ENCODE measurements around the gene TUBA3D. TPM values are rescaled to one million over a fixed set of nuclear protein-coding genes. Genes with fewer than 3 reads are reported as not detected.
A peak's percentile ranks its signal among the peaks of the same experiment; 100 is the strongest.
"Not testable (repeated sequence)": the region's sequence is repeated elsewhere in the genome, so short reads cannot be mapped to it uniquely, and the experiment has no call there.

Gene TUBA3D
- total and polyA plus RNA-seq, 5 donors: 2.3 to 28.0 (median 10.9) TPM

DNA sequence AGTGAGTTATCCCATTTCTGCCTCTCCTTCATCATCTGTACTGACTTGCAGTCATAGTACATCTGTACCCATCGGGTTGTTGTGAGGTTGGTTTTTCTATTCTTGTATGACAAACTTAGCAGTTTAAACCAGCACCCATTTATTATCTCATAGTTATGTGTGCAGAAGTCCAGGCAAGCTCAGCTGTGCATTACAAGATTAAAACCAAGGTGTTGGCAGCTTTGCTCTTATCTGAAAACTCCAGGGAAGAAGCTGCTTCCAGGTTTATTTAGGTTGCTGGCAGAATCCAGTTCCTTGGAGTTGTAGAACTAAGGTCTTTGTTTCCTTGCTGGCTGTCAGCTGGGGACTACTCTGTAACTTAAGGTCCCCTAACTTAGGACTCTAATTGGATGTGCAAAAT, 19.6 kb downstream of the TUBA3D start:
- H3K4me1 ChIP-seq (ENCODE audit: control insufficient read depth, insufficient read depth, low read length); intact Hi-C loops (cut with DNase I); H3K9me3 ChIP-seq (ENCODE audit: control insufficient read depth, low read length); ATAC-seq; H3K27ac ChIP-seq (ENCODE audit: low read length); H3K27me3 ChIP-seq (ENCODE audit: control insufficient read depth, insufficient read depth); DNase-seq; H3K4me3 ChIP-seq (ENCODE audit: low read length): not testable (repeated sequence)
- WGBS: 83% methylated on average over 1 of the region's 1 CpG

DNA sequence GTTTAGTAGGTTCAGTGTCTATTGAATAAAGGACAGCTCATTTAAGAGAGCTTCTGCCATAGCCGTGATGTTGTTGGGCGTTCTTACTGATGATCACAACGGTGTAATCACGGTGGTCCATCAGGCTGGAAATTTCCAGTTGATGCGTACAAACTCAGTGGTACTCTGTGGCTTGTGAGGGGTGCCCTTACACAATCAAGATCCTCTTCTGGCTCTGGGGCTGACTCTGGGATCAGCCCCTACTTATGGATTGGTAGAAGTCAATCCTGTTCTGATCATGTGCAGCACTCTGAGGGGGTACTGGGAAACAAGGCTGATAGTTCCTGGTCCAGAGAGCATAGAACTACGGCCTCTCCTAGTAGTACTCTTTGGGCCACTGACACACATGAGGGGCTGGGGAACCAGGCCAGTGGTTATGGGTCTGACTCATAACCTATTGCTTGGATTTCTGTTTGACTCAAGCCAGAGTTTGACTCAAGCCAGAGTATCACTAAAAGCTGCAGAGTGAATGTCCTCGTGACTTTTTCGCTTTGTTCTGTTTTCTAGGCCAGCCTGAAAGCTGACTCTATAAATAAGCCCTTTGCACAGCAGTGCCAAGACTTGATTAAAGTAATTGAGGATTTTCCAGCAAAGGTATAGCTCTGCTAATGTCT, 22.5 kb downstream of the TUBA3D start:
- WGBS: 64% methylated on average over 8 of the region's 8 CpGs
- H3K9me3 ChIP-seq (ENCODE audit: control insufficient read depth, low read length); DNase-seq; H3K4me1 ChIP-seq (ENCODE audit: control insufficient read depth, insufficient read depth, low read length); intact Hi-C loops (cut with DNase I); H3K4me3 ChIP-seq (ENCODE audit: low read length); H3K27me3 ChIP-seq (ENCODE audit: control insufficient read depth, insufficient read depth): not testable (repeated sequence)
- peak; percentile 52 to 79 for ATAC-seq
- peak overlapping the region; percentile 37 for H3K27ac ChIP-seq (ENCODE audit: low read length)

GRCh38 chr2:131503587-131503986, 27.7 kb downstream of the TUBA3D start:
- H3K9me3 ChIP-seq (ENCODE audit: control insufficient read depth, low read length); H3K4me3 ChIP-seq (ENCODE audit: low read length); H3K27ac ChIP-seq (ENCODE audit: low read length); intact Hi-C loops (cut with DNase I); ATAC-seq; H3K27me3 ChIP-seq (ENCODE audit: control insufficient read depth, insufficient read depth); DNase-seq; H3K4me1 ChIP-seq (ENCODE audit: control insufficient read depth, insufficient read depth, low read length): not testable (repeated sequence)
- whole genome bisulfite sequencing: 97% methylated on average over 4 of the region's 4 CpGs

- DNase-seq; ATAC-seq; H3K27me3 ChIP-seq (ENCODE audit: control insufficient read depth, insufficient read depth); H3K27ac ChIP-seq (ENCODE audit: low read length); H3K4me1 ChIP-seq (ENCODE audit: control insufficient read depth, insufficient read depth, low read length); H3K9me3 ChIP-seq (ENCODE audit: control insufficient read depth, low read length); H3K4me3 ChIP-seq (ENCODE audit: low read length); intact Hi-C loops (cut with DNase I): not testable (repeated sequence)
- WGBS: 87% methylated on average over 7 of the region's 7 CpGs
These were observed 28.3 kb downstream of the TUBA3D start for GRCh38 chr2:131504082-131504750.

GRCh38 chr2:131509615-131510014, 33.7 kb downstream of the TUBA3D start:
- 86% methylated on average over 9 of the region's 9 CpGs for WGBS
- intact Hi-C loops (cut with DNase I): no loop called here

DNA sequence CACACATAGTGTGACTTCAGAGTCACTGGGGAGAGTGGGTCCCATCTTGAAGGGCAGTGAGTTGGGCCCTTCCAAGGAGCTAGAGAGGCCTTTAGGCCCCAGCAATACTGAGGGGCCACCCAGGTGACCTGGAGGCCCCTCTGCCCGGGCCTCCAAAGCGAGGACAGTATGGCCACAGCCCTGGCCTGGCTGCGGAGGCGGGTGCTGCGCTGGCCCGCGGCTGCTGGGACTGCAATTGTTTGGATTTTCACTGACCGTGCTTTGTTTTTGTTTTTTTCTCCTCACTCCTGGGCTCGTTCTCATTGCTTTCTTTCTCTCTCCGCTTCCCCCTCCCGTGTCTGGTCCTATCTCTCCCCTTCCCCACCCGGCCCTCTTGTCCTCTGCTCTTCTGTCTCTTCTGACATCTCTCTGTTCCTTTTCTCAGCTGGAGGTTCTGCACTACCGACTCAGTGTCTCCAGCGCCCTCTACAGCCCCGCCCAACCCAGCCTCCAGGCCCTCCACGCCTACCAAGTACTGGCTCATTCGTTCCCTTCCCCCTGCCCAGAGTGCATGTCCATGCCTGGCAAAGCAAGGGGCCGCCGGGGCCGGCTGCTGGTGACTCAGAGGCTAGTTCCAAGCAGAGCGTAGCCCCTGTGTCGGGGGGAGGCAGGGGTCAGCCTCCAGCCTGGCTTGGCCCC, 35.5 kb downstream of the TUBA3D start:
- H3K4me1 ChIP-seq (ENCODE audit: control insufficient read depth, insufficient read depth, low read length); intact Hi-C loops (cut with DNase I); H3K27ac ChIP-seq (ENCODE audit: low read length); H3K4me3 ChIP-seq (ENCODE audit: low read length); H3K27me3 ChIP-seq (ENCODE audit: control insufficient read depth, insufficient read depth); H3K9me3 ChIP-seq (ENCODE audit: control insufficient read depth, low read length): not testable (repeated sequence)
- WGBS: 75% methylated on average over 22 of the region's 22 CpGs
- DNase-seq (peak in 1 of 3 donors; percentile 49), ATAC-seq (peak; percentile 5 to 34)

More at GRCh38 chr2:131509615-131510014, 33.7 kb downstream of the TUBA3D start:
- Histone ChIP-seq H3K9me3 (ENCODE audit: control insufficient read depth, low read length) (no peaks in the 10 kb centered on the region), H3K27me3 (ENCODE audit: control insufficient read depth, insufficient read depth) (no peaks in the 10 kb centered on the region), H3K27ac (ENCODE audit: low read length) (no peak overlapping the region), H3K4me3 (ENCODE audit: low read length) (no peak overlapping the region), H3K4me1 (ENCODE audit: control insufficient read depth, insufficient read depth, low read length) (no peaks in the 10 kb centered on the region)
- ATAC-seq: no peak
- DNase-seq: peak in 1 of 3 donors; percentile 16

DNA sequence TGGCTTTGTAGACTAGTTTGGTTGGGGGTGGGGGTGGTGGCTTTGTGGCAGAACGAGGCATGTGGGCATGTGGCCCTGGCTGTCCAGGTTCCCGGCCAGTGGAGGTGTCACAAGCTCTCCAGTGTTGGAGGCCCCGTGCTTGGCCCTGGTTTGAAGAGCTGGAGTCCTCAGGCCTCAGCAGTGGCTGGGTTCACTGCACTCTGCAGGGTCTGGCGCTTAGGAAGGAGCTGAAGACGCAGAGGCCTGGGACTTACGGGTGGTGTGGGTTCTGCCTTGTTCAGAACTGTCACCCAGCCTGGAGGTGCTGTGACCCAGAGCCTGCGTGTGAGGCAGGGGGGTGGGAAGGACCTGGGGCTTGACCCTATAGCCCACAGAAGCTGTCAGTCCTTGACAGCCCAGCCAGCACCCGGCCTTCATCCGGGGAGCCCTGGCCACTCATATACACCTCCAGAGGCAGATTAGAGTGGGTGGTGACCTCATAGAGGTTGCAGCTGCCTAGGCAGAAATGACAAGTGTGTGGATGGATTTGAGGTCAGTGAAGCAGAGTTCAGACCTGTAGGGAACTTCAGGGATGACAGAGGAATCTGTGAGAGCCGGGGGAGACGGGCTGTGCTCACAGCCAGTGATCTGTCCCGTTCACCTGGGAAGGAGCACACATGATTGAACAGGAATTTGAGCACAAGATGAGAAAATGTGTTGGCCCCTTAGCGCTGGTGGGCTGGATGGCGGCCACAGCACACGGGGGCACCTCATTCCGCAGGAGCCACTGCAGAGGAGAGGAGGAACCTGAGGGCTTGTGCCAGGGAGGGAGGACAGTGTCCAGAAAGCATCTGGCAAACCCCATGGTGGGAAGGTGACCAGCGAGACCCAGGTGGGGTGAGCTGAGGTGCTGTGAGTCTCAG, 36.3 kb downstream of the TUBA3D start:
- H3K4me3 ChIP-seq (ENCODE audit: low read length); H3K27ac ChIP-seq (ENCODE audit: low read length); intact Hi-C loops (cut with DNase I); H3K27me3 ChIP-seq (ENCODE audit: control insufficient read depth, insufficient read depth); H3K4me1 ChIP-seq (ENCODE audit: control insufficient read depth, insufficient read depth, low read length); H3K9me3 ChIP-seq (ENCODE audit: control insufficient read depth, low read length): not testable (repeated sequence)
- peak; percentile 46 to 50 for ATAC-seq
- peak in 2 of 3 donors; percentile 51 to 70 for DNase-seq
- 72% methylated on average over 15 of the region's 17 CpGs for whole genome bisulfite sequencing

- not testable (repeated sequence) for H3K27ac ChIP-seq (ENCODE audit: low read length); H3K4me3 ChIP-seq (ENCODE audit: low read length); DNase-seq; H3K4me1 ChIP-seq (ENCODE audit: control insufficient read depth, insufficient read depth, low read length); H3K27me3 ChIP-seq (ENCODE audit: control insufficient read depth, insufficient read depth); ATAC-seq; H3K9me3 ChIP-seq (ENCODE audit: control insufficient read depth, low read length)
- 72% methylated on average over 15 of the region's 15 CpGs for WGBS
- intact Hi-C loops (cut with DNase I): loop anchor here in 1 of 4 donors (5.0 kb wide), 1 partner anchor 102 kb away; no protein-coding TSS in a partner anchor
These were observed 38.7 kb downstream of the TUBA3D start for GRCh38 chr2:131514408-131515166.

DNA sequence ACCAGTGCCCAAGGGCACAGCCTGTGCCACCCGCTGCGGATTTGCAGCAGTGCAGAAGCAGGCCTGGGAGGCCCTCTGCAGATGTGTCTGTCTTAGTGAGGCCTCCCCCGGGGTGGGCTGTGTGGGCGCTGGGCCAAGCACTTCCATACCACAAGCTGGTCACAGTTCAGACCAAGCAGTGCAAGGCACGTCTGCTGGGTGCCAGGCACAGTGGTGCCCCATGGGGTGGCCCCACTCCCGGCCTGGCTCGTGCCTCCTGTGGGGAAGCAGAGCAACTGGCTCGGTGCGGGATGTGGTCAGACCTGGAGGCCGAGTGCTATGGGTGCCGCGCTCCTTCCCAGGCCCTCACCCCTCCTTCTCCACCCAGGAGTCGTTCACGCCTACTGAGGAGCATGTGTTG, 39.3 kb downstream of the TUBA3D start:
- WGBS: 82% methylated on average over 14 of the region's 14 CpGs
- peak in 1 of 3 donors; percentile 55 for DNase-seq
- H3K4me1 ChIP-seq (ENCODE audit: control insufficient read depth, insufficient read depth, low read length); ATAC-seq; H3K27me3 ChIP-seq (ENCODE audit: control insufficient read depth, insufficient read depth); H3K9me3 ChIP-seq (ENCODE audit: control insufficient read depth, low read length); H3K4me3 ChIP-seq (ENCODE audit: low read length); H3K27ac ChIP-seq (ENCODE audit: low read length): not testable (repeated sequence)
- intact Hi-C loops (cut with DNase I): loop anchor here in 1 of 4 donors (5.0 kb wide), 1 partner anchor 103 kb away; no protein-coding TSS in a partner anchor

GRCh38 chr2:131516011-131516410, 40.1 kb downstream of the TUBA3D start:
- H3K27ac ChIP-seq (ENCODE audit: low read length): no peak overlapping the region
- 75% methylated on average over 10 of the region's 10 CpGs for WGBS
- no peak for ATAC-seq
- no peak overlapping the region for H3K4me3 ChIP-seq (ENCODE audit: low read length)
- H3K9me3 ChIP-seq (ENCODE audit: control insufficient read depth, low read length): no peaks in the 10 kb centered on the region
- peak in 1 of 3 donors; percentile 30 for DNase-seq
- intact Hi-C loops (cut with DNase I): loop anchor here in 1 of 4 donors (5.0 kb wide), 1 partner anchor 104 kb away; no protein-coding TSS in a partner anchor
- H3K4me1 ChIP-seq (ENCODE audit: control insufficient read depth, insufficient read depth, low read length): no peaks in the 10 kb centered on the region
- no peaks in the 10 kb centered on the region for H3K27me3 ChIP-seq (ENCODE audit: control insufficient read depth, insufficient read depth)

All from right cardiac atrium (tissue), 5 donors.